MM.1S (cell line): Measurements from ENCODE around the gene FOXO6.

ENCODE experiments used
- DNase-seq: peaks from one replicate; pipeline ENCODE4 v3.0.0-alpha.2; 2015
- H2AFZ ChIP-seq: fragments of 300-600 bp; sonication (generic); 2 replicates; pipeline ENCODE4 v1.6.0; 2016; ENCODE audit warnings: antibody characterized with exemption, low read length
- H3F3A ChIP-seq: fragments of 300-600 bp; sonication (generic); 2 replicates; pipeline ENCODE4 v1.6.1; 2016; ENCODE audit warnings: mild to moderate bottlenecking, antibody characterized with exemption, low read length, moderate library complexity, mixed read lengths; ENCODE audit not compliant: insufficient read depth
- H3K27ac ChIP-seq: fragments of 300-600 bp; sonication (generic); 2 replicates; pipeline ENCODE4 v1.5.1; 2016; ENCODE audit warnings: mild to moderate bottlenecking, low read length
- H3K27me3 ChIP-seq: fragments of 300-600 bp; sonication (generic); replicated peaks from 2 replicates; pipeline ENCODE4 v1.6.0; 2016; ENCODE audit warnings: low read length; ENCODE audit not compliant: insufficient read depth
- H3K36me3 ChIP-seq: fragments of 300-600 bp; sonication (generic); replicated peaks from 2 replicates; pipeline ENCODE4 v1.6.1; 2016; ENCODE audit warnings: mild to moderate bottlenecking, low read length, mixed read lengths; ENCODE audit not compliant: insufficient read depth
- H3K4me1 ChIP-seq: fragments of 300-600 bp; sonication (generic); 2 replicates; pipeline ENCODE4 v1.6.1; 2016; ENCODE audit warnings: low read length, mixed read lengths
- H3K4me2 ChIP-seq: fragments of 300-600 bp; sonication (generic); 2 replicates; pipeline ENCODE4 v1.6.0; 2016; ENCODE audit warnings: low read depth, low read length
- H3K4me3 ChIP-seq: fragments of 300-600 bp; sonication (generic); 2 replicates; pipeline ENCODE4 v1.5.1; 2016; ENCODE audit warnings: low read length, mixed read lengths
- H3K79me2 ChIP-seq: fragments of 300-600 bp; sonication (generic); 2 replicates; pipeline ENCODE4 v1.6.1; 2016; ENCODE audit warnings: mixed run types, low read length, mixed read lengths
- H3K9ac ChIP-seq: fragments of 300-600 bp; sonication (generic); 2 replicates; pipeline ENCODE4 v1.6.1; 2016; ENCODE audit warnings: low read length, mixed read lengths
- H3K9me2 ChIP-seq: fragments of 300-600 bp; sonication (generic); replicated peaks from 2 replicates; pipeline ENCODE4 v1.6.1; 2016; ENCODE audit warnings: mild to moderate bottlenecking, low read length, mixed read lengths; ENCODE audit not compliant: insufficient read depth
- H3K9me3 ChIP-seq: fragments of 300-600 bp; sonication (generic); replicated peaks from 2 replicates; pipeline ENCODE4 v1.6.1; 2016; ENCODE audit warnings: mild to moderate bottlenecking, low read length, mixed read lengths; ENCODE audit not compliant: insufficient read depth
- H4K20me1 ChIP-seq: fragments of 300-600 bp; sonication (generic); 2 replicates; pipeline ENCODE4 v1.6.1; 2016; ENCODE audit warnings: mild to moderate bottlenecking, low read length, moderate library complexity, mixed read lengths; ENCODE audit not compliant: insufficient read depth
- EZH2 ChIP-seq: fragments of 300-600 bp; sonication (generic); optimal IDR thresholded peaks from 2 replicates; pipeline ENCODE3; 2017; ENCODE audit warnings: low read depth, mild to moderate bottlenecking, antibody characterized with exemption, low read length, mixed read lengths
- EZH2phosphoT487 ChIP-seq: fragments of 300-600 bp; sonication (generic); IDR thresholded peaks from 2 replicates; pipeline ENCODE4 v1.6.1; 2018; ENCODE audit warnings: antibody characterized with exemption, low read length
- TF ChIP-seq, protein P1 (sequence below): fragments of 300-600 bp; sonication (generic); IDR thresholded peaks from 2 replicates; pipeline ENCODE4 v1.5.1; 2016; ENCODE audit warnings: antibody characterized with exemption, low read length, mixed read lengths

Gene FOXO6

DNA sequence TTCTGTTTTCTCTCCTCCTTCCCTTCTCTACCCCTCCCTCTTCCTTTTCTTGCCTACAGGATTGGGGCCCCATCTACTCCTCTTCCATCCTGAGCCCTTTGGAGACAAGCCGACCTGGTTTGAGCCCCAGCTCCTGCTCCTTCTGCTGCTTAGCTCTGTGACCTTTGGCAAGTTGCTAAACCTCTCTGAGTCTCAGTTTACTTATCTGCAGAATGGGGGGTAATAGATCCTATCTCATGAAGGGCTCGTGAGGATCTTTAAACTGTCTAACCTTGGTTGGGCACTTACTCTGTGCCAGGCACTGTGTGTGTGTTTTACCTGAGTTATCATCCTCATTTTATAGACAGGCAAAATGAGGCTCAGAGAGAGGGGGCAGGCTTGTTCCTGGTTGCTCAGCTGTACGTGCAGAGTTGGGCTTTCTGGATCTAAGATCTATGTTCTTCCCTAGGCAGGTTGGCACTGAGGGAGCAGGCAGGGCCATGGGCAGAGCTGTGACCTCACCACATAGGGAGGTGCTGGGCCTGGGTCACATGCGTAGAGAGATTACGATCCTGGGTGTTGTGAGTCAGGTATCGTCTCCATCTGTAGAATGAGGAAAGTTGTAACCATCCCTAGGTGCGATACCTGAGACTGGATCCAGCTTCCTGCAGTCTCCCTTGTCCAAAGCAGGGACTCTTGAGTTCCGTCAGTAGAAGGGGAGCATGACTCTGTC, 58.5 kb downstream of the FOXO6 start:
- H3K27me3 ChIP-seq = peaks cover 5% of the 10 kb centered on the region; the same call in 1 of the 2 replicates
- TF ChIP-seq EZH2 (no peak), EZH2phosphoT487 (no peak)
- TF ChIP-seq, protein P1, sequence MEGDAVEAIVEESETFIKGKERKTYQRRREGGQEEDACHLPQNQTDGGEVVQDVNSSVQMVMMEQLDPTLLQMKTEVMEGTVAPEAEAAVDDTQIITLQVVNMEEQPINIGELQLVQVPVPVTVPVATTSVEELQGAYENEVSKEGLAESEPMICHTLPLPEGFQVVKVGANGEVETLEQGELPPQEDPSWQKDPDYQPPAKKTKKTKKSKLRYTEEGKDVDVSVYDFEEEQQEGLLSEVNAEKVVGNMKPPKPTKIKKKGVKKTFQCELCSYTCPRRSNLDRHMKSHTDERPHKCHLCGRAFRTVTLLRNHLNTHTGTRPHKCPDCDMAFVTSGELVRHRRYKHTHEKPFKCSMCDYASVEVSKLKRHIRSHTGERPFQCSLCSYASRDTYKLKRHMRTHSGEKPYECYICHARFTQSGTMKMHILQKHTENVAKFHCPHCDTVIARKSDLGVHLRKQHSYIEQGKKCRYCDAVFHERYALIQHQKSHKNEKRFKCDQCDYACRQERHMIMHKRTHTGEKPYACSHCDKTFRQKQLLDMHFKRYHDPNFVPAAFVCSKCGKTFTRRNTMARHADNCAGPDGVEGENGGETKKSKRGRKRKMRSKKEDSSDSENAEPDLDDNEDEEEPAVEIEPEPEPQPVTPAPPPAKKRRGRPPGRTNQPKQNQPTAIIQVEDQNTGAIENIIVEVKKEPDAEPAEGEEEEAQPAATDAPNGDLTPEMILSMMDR = no peak
- no peak overlapping the region for H3K4me3 ChIP-seq
- H3F3A ChIP-seq = no peaks in the 10 kb centered on the region
- H3K36me3 ChIP-seq = no peaks in the 10 kb centered on the region
- H3K4me1 ChIP-seq = no peaks in the 10 kb centered on the region
- H3K9me3 ChIP-seq = no peaks in the 10 kb centered on the region
- H3K9me2 ChIP-seq = no peaks in the 10 kb centered on the region
- H3K4me2 ChIP-seq = no peak overlapping the region
- H3K79me2 ChIP-seq = no peaks in the 10 kb centered on the region
- DNase-seq = no peak
- no peak overlapping the region for H3K27ac ChIP-seq
- no peaks in the 10 kb centered on the region for H4K20me1 ChIP-seq
- no peak overlapping the region for H3K9ac ChIP-seq
- H2AFZ ChIP-seq = no peak overlapping the region

DNA sequence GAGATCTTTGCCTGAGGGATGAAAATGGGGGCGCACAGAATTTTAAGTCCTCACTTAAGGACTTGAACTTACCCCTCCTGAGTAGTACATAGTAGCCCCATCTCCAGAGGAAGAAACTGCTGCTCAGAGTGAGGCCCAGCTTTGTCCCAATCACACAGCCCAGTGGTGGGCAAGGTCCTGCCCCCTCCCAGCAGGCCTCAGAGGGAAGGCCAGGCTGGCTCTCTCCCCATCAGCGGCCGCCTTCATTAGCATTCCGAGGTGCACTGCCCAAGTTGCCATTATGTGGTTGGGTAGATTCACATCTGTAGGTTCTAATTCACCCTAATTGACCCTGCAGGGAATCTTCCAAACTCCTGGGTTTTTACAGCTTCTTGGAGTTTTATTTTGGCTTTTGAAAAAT, 59.1 kb downstream of the FOXO6 start:
- H3K9ac ChIP-seq = no peak overlapping the region
- H3K27me3 ChIP-seq = peaks cover 5% of the 10 kb centered on the region; the same call in 1 of the 2 replicates
- H3K79me2 ChIP-seq = no peaks in the 10 kb centered on the region
- DNase-seq = no peak
- no peaks in the 10 kb centered on the region for H3K9me2 ChIP-seq
- H3F3A ChIP-seq = no peaks in the 10 kb centered on the region
- no peak overlapping the region for H2AFZ ChIP-seq
- H3K27ac ChIP-seq = no peak overlapping the region
- H3K4me1 ChIP-seq = no peaks in the 10 kb centered on the region
- H3K4me2 ChIP-seq = no peak overlapping the region
- H3K9me3 ChIP-seq = no peaks in the 10 kb centered on the region
- H3K36me3 ChIP-seq = no peaks in the 10 kb centered on the region
- no peak overlapping the region for H3K4me3 ChIP-seq
- no peaks in the 10 kb centered on the region for H4K20me1 ChIP-seq
- no peak for TF ChIP-seq EZH2
- TF ChIP-seq, protein P1 = no peak
- TF ChIP-seq EZH2phosphoT487 = no peak

DNA sequence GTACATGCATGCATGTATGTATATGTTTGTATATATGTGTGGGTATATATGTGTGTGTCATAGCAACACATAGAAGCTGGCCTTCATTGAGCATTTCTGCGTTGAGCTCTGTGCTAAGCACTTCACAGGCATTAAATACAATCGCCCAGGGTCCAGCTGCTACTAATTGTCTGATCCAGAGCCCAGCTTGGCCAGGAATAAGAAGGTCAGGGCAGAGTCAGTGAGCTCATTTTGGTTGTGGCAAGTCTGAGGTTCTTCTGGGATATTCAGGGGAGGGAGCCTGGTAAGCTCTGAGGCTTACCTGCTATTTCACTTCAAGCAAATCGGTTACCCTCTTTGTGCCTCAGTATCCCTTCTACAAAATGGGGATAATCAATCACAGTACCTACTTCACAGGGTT, 59.6 kb downstream of the FOXO6 start:
- Histone ChIP-seq H2AFZ (no peak overlapping the region), H3K27ac (no peak overlapping the region), H3K4me1 (no peaks in the 10 kb centered on the region), H3K79me2 (no peaks in the 10 kb centered on the region), H3F3A (no peaks in the 10 kb centered on the region), H3K9ac (no peak overlapping the region), H3K36me3 (no peaks in the 10 kb centered on the region), H4K20me1 (no peaks in the 10 kb centered on the region), H3K27me3 (peaks cover 5% of the 10 kb centered on the region; the same call in 1 of the 2 replicates), H3K4me3 (no peak overlapping the region), H3K9me3 (no peaks in the 10 kb centered on the region), H3K9me2 (no peaks in the 10 kb centered on the region), H3K4me2 (no peak overlapping the region)
- DNase-seq = no peak
- TF ChIP-seq, protein P1 = no peak
- TF ChIP-seq EZH2 (no peak), EZH2phosphoT487 (no peak)
